HCT116 (cell line): Measurements from ENCODE around the gene PODN. TPM values are rescaled to one million over a fixed set of nuclear protein-coding genes. Genes with fewer than 3 reads are reported as not detected.

ENCODE experiments used
- ATAC-seq: fragments of 200-7000 bp; cut with Tn5 transposase; 2 replicates; pipeline ENCODE4 v1.9.1; 2020; ENCODE audit warnings: mild to moderate bottlenecking, moderate library complexity
- BruUV-seq: library from RNA; stranded (reverse); fragments of 400-500 nt; replicated peaks from 2 replicates; lab custom pipeline; 2021; lab: Mats Ljungman, UMichigan
- CTCF ChIA-PET: fragments of 300-600 bp; sonication (Branson Sonifier 250); formaldehyde crosslinking; loops from one replicate; lab custom pipeline; 2021; ENCODE audit warnings: antibody characterized with exemption; lab: Charles Lee
- POLR2A ChIA-PET: fragments of 300-600, 350-600 bp; sonication (Branson Sonifier 250); formaldehyde crosslinking; loops from one replicate; lab custom pipeline; 2021; ENCODE audit warnings: antibody characterized with exemption; lab: Charles Lee
- RAD21 ChIA-PET, 2 experiments: fragments of 300-600 bp; sonication (Branson Sonifier 250); formaldehyde crosslinking; loops; one replicate each; lab custom pipeline; 2023; ENCODE audit warnings: low total read pairs in 2 of 2; ENCODE audit not compliant: uncharacterized antibody in 2 of 2, unreplicated experiment in 2 of 2, low non-redundant PET in 1 of 2; lab: Charles Lee
- DNase-seq: peaks from one replicate; pipeline ENCODE4 v3.0.0-alpha.2; 2010; ENCODE audit warnings: low read depth, low spot score
- H2AFZ ChIP-seq: fragments of 200-600 bp; shearing (Covaris generic), sonication (generic); 2 replicates; pipeline ENCODE4 v1.6.1; 2017; ENCODE audit warnings: low read depth, mixed run types, mixed read lengths, antibody characterized with exemption, low read length; ENCODE audit not compliant: poor library complexity, severe bottlenecking
- H3K27ac ChIP-seq: 2 replicates; pipeline ENCODE4 v1.5.1; 2012; ENCODE audit warnings: low read depth, low read length
- H3K27me3 ChIP-seq: fragments of 200-600 bp; sonication (generic); 2 replicates; pipeline ENCODE4 v1.6.1; 2016; ENCODE audit warnings: mixed run types, low read length, mixed read lengths; ENCODE audit not compliant: insufficient read depth
- H3K36me3 ChIP-seq, 2 experiments: fragments of 200-500 bp in 1 of 2; fragments of 200-600 bp in 1 of 2; sonication (Bioruptor generic) in 1 of 2; sonication (generic) in 1 of 2; 2 replicates each; pipeline versions ENCODE4 v1.5.1 to v1.6.1; 2014 to 2016; ENCODE audit warnings: low read length in 2 of 2, inconsistent platforms in 1 of 2, mixed read lengths in 1 of 2, mixed run types in 1 of 2; ENCODE audit not compliant: insufficient read depth in 2 of 2, control insufficient read depth in 1 of 2
- H3K4me1 ChIP-seq, 2 experiments: fragments of 200-600 bp in 1 of 2; sonication (generic) in 1 of 2; 2 replicates each; pipeline versions ENCODE4 v1.5.1 to v1.6.1; 2012 to 2017; ENCODE audit warnings: low read length in 2 of 2, inconsistent platforms in 1 of 2, mild to moderate bottlenecking in 1 of 2, mixed read lengths in 1 of 2, mixed run types in 1 of 2, moderate library complexity in 1 of 2; ENCODE audit not compliant: insufficient read depth in 2 of 2, control insufficient read depth in 1 of 2
- H3K4me2 ChIP-seq: fragments of 200-600 bp; sonication (generic); 2 replicates; pipeline ENCODE4 v1.6.1; 2017; ENCODE audit warnings: mixed run types, low read length, mixed read lengths
- H3K4me3 ChIP-seq, 2 experiments: fragments of 200-600 bp in 1 of 2; sonication (generic) in 1 of 2; replicated peaks in 1 of 2; 2 replicates each; pipeline ENCODE4 v1.5.1; 2011 to 2016; ENCODE audit warnings: low read length in 2 of 2, control low read depth in 1 of 2, low read depth in 1 of 2, mild to moderate bottlenecking in 1 of 2, mixed read lengths in 1 of 2, mixed run types in 1 of 2
- H3K79me2 ChIP-seq: fragments of 200-600 bp; sonication (generic); 2 replicates; pipeline ENCODE4 v1.6.1; 2017; ENCODE audit warnings: mild to moderate bottlenecking, mixed run types, low read length, moderate library complexity, mixed read lengths; ENCODE audit not compliant: insufficient read depth
- H3K9ac ChIP-seq: fragments of 200-600 bp; sonication (generic); 2 replicates; pipeline ENCODE4 v1.6.1; 2016; ENCODE audit warnings: low read length, mixed read lengths
- H3K9me2 ChIP-seq: fragments of 200-600 bp; sonication (generic), shearing (Covaris generic); 2 replicates; pipeline ENCODE4 v1.6.1; 2017; ENCODE audit warnings: mixed run types, mild to moderate bottlenecking, moderate library complexity; ENCODE audit not compliant: insufficient read depth
- H3K9me3 ChIP-seq, 2 experiments: fragments of 200-500 bp in 1 of 2; fragments of 200-600 bp in 1 of 2; sonication (Bioruptor generic) in 1 of 2; sonication (generic) in 1 of 2; 2 replicates each; pipeline ENCODE4 v1.6.1; 2014 to 2017; ENCODE audit warnings: low read length in 2 of 2, mixed read lengths in 2 of 2, inconsistent platforms in 1 of 2, low read depth in 1 of 2, mild to moderate bottlenecking in 1 of 2, mixed run types in 1 of 2, moderate library complexity in 1 of 2; ENCODE audit not compliant: control insufficient read depth in 1 of 2, insufficient read depth in 1 of 2
- H4K20me1 ChIP-seq: fragments of 200-600 bp; sonication (generic), shearing (Covaris generic); 2 replicates; pipeline ENCODE4 v1.6.1; 2017; ENCODE audit warnings: mixed run types, mild to moderate bottlenecking, moderate library complexity; ENCODE audit not compliant: insufficient read depth
- ATF3 ChIP-seq: IDR thresholded peaks from 2 replicates; pipeline ENCODE4 v1.6.1; 2012
- CBX3 ChIP-seq: IDR thresholded peaks from 2 replicates; pipeline ENCODE4 v1.6.1; 2012; ENCODE audit warnings: low read depth
- CEBPB ChIP-seq: IDR thresholded peaks from 2 replicates; pipeline ENCODE4 v1.6.1; 2012; ENCODE audit warnings: low read depth
- CTCF ChIP-seq, 3 experiments: fragments of 200-600 bp in 1 of 3; sonication (generic) in 1 of 3; IDR thresholded peaks in 2 of 3; conservative IDR thresholded peaks in 1 of 3; 2 replicates each; pipeline ENCODE4 v1.5.1; 2012 to 2017; ENCODE audit warnings: low read depth in 2 of 3, low read length in 2 of 3, antibody characterized with exemption in 1 of 3, borderline replicate concordance in 1 of 3, control low read depth in 1 of 3, mild to moderate bottlenecking in 1 of 3, mixed read lengths in 1 of 3, mixed run types in 1 of 3, moderate library complexity in 1 of 3; ENCODE audit not compliant: insufficient read depth in 1 of 3
- EGR1 ChIP-seq: IDR thresholded peaks from 2 replicates; pipeline ENCODE4 v1.6.1; 2012; ENCODE audit warnings: low read depth
- ELF1 ChIP-seq: IDR thresholded peaks from 2 replicates; pipeline ENCODE4 v1.6.1; 2012; ENCODE audit warnings: low read depth, borderline replicate concordance
- EZH2 ChIP-seq: fragments of 200-600 bp; sonication (generic); IDR thresholded peaks from 2 replicates; pipeline ENCODE4 v1.6.1; 2017; ENCODE audit warnings: antibody characterized with exemption, mixed run types
- FOSL1 ChIP-seq: IDR thresholded peaks from 2 replicates; pipeline ENCODE4 v1.6.1; 2012; ENCODE audit warnings: low read depth
- JUND ChIP-seq: IDR thresholded peaks from 2 replicates; pipeline ENCODE4 v1.6.1; 2012
- MAX ChIP-seq: IDR thresholded peaks from 2 replicates; pipeline ENCODE4 v1.6.1; 2012
- POLR2AphosphoS5 ChIP-seq: IDR thresholded peaks from 2 replicates; pipeline ENCODE4 v1.6.1; 2011; ENCODE audit warnings: mild to moderate bottlenecking, low read depth, low read length, moderate library complexity
- RAD21 ChIP-seq: IDR thresholded peaks from 2 replicates; pipeline ENCODE4 v1.6.1; 2012; ENCODE audit warnings: low read depth, mild to moderate bottlenecking
- REST ChIP-seq: IDR thresholded peaks from 2 replicates; pipeline ENCODE4 v1.6.1; 2012; ENCODE audit warnings: low read depth
- SRF ChIP-seq: IDR thresholded peaks from 2 replicates; pipeline ENCODE4 v1.6.1; 2012; ENCODE audit warnings: low read depth
- TCF7L2 ChIP-seq: IDR thresholded peaks from 2 replicates; pipeline ENCODE4 v1.7.0; 2011; ENCODE audit warnings: borderline replicate concordance, inconsistent platforms; ENCODE audit not compliant: insufficient read depth, insufficient read length; ENCODE audit errors: extremely low read depth
- YY1 ChIP-seq: IDR thresholded peaks from 2 replicates; pipeline ENCODE4 v1.6.1; 2011; ENCODE audit warnings: low read length, low read depth, moderate library complexity, mild to moderate bottlenecking; ENCODE audit not compliant: insufficient replicate concordance; ENCODE audit errors: extremely low read depth
- ZFX ChIP-seq: fragments of 450-650 bp; IDR thresholded peaks from 2 replicates; pipeline ENCODE4 v1.6.1; 2017
- ZNF274 ChIP-seq: fragments of 200-500 bp; sonication (Bioruptor generic); IDR thresholded peaks from 2 replicates; pipeline ENCODE4 v1.6.1; 2014; ENCODE audit warnings: mild to moderate bottlenecking, low read depth, low read length, inconsistent platforms
- intact Hi-C: fragments of 100-400 bp; cut with micrococcal nuclease; formaldehyde crosslinking; loops from 2 replicates; pipeline ENCODE4 v1.10.0; 2022
- total RNA-seq: library from RNA; stranded (reverse); gene quantifications from one replicate; pipeline ENCODE4 v1.2.1, GENCODE V29; 2021; ENCODE audit not compliant: unreplicated experiment

PODN gene
- total RNA-seq, 1 experiment from 2014 or later = 0.22 TPM

- H3K9ac ChIP-seq = no peak overlapping the region
- no peaks in the 10 kb centered on the region for H3K9me3 ChIP-seq
- CTCF ChIA-PET = no interaction called here
- RAD21 ChIA-PET = no interaction called here
- DNase-seq (no peak), ATAC-seq (no peak)
- no peak overlapping the region for H3K4me3 ChIP-seq
- H3K4me2 ChIP-seq = no peak overlapping the region
- H3K4me1 ChIP-seq = no peaks in the 10 kb centered on the region
- no peaks in the 10 kb centered on the region for H3K9me2 ChIP-seq
- no TSS peak for BruUV-seq
- TF ChIP-seq CTCF (IDR thresholded peaks at IDR 0.05 in 2 of 3, conservative IDR thresholded peaks at IDR 0.05 in 1 of 3; ENCODE audit: borderline replicate concordance in 1 of 3, insufficient read depth in 1 of 3, low read depth in 2 of 3, low read length in 2 of 3) = no peak
- TF ChIP-seq EZH2 = no peak
- TF ChIP-seq TCF7L2 = no peak
- no peak for TF ChIP-seq JUND
- no peak for TF ChIP-seq ATF3
- no peak for TF ChIP-seq FOSL1
- no peak for TF ChIP-seq SRF
- no peak for TF ChIP-seq MAX
- no peak for TF ChIP-seq CBX3
- no peak for TF ChIP-seq ZFX
- no peak for TF ChIP-seq POLR2AphosphoS5
- TF ChIP-seq REST = no peak
- no peak for TF ChIP-seq RAD21
- no peak for TF ChIP-seq CEBPB
- TF ChIP-seq ZNF274 = no peak
- TF ChIP-seq ELF1 = no peak
- TF ChIP-seq YY1 = no peak
- no peak for TF ChIP-seq EGR1
- TF ChIP-seq, all 23 proteins: peak for 0
- H2AFZ ChIP-seq = no peak overlapping the region
- no peaks in the 10 kb centered on the region for H3K36me3 ChIP-seq
- H4K20me1 ChIP-seq = no peaks in the 10 kb centered on the region
- H3K27me3 ChIP-seq = no peaks in the 10 kb centered on the region
- intact Hi-C loops = no loop called here
- POLR2A ChIA-PET = no interaction called here
- H3K27ac ChIP-seq = no peak overlapping the region
- H3K79me2 ChIP-seq = no peaks in the 10 kb centered on the region
These were observed 60.3 kb downstream of the PODN start for GRCh38 chr1:53122201-53122885.
